AG09319 (cell line): Measurements from ENCODE around the gene GAL3ST2.

Experiments used
- DNase-seq: peaks from one replicate; pipeline ENCODE4 v3.0.0-alpha.2; 2010; ENCODE audit warnings: low read depth; ENCODE audit errors: extremely low read depth
- CTCF ChIP-seq: IDR thresholded peaks from 2 replicates; pipeline ENCODE4 v1.5.1; 2011; ENCODE audit warnings: low read depth, mild to moderate bottlenecking, inconsistent platforms, low read length, moderate library complexity

Gene GAL3ST2

GRCh38 chr2:241733391-241734207 is 43.0 kb upstream of the GAL3ST2 start:
- no peak for DNase-seq
- no peak for TF ChIP-seq CTCF

GRCh38 chr2:241734208-241734466 is 42.5 kb upstream of the GAL3ST2 start:
- DNase-seq, result no peak
- no peak for TF ChIP-seq CTCF

GRCh38 chr2:241734467-241735208 is 42.0 kb upstream of the GAL3ST2 start, which contains the start of gene D2HGDH:
Gene D2HGDH (plus strand): TSS chr2:241734630. CDS start chr2:241735225, 595 bp downstream.
- no peak for TF ChIP-seq CTCF
- DNase-seq, result peak; percentile 45

- no peak for TF ChIP-seq CTCF
- DNase-seq, result no peak
Observed at GRCh38 chr2:241736111-241736510, 40.5 kb upstream of the GAL3ST2 start.

GRCh38 chr2:241738040-241738686 is 38.5 kb upstream of the GAL3ST2 start:
- TF ChIP-seq CTCF, result no peak
- no peak for DNase-seq

GRCh38 chr2:241739177-241739576 is 37.4 kb upstream of the GAL3ST2 start:
- DNase-seq, result no peak
- no peak for TF ChIP-seq CTCF

- no peak for DNase-seq
- TF ChIP-seq CTCF, result no peak
Observed at GRCh38 chr2:241739651-241740050, 37.0 kb upstream of the GAL3ST2 start.
